H1 (cell line): ENCODE measurements around the gene CYP4B1. TPM values are rescaled to one million over a fixed set of nuclear protein-coding genes. Genes with fewer than 3 reads are reported as not detected.

Experiments used
- BRCA1 ChIP-seq: IDR thresholded peaks from 2 replicates; pipeline ENCODE4 v1.6.1; 2012; ENCODE audit warnings: low read depth, low read length, improper control_type of control experiment
- polyA plus RNA-seq, 7 experiments: library from polyadenylated mRNA; depleted of rRNA in 3 of 7; stranded (reverse) in 5 of 7; unstranded in 2 of 7; fragments of >200 nt in 5 of 7; fragments of 200-250 nt in 2 of 7; gene quantifications; 1 replicate in 5 of 7; 2 replicates in 1 of 7; 4 replicates in 1 of 7; pipeline versions ENCODE4 v1.2.1 to v1.2.3, GENCODE V29; 2011 to 2013; ENCODE audit warnings: missing spikeins in 2 of 7, mixed read lengths in 2 of 7
- total RNA-seq: library from RNA; stranded (reverse); fragmentation: NEBNext Ultra II Directional; extraction: Animal tissue kit (Norgen Biotek cat#: 25700); gene quantifications from 2 replicates; pipeline ENCODE4 v1.2.1, GENCODE V29; 2021

The CYP4B1 gene
- total and polyA plus RNA-seq, 2 of the 8 experiments (the other 6 are each of a cell fraction or from before 2014, with no cell fraction given): 0.23 TPM; not detected in 1

DNA sequence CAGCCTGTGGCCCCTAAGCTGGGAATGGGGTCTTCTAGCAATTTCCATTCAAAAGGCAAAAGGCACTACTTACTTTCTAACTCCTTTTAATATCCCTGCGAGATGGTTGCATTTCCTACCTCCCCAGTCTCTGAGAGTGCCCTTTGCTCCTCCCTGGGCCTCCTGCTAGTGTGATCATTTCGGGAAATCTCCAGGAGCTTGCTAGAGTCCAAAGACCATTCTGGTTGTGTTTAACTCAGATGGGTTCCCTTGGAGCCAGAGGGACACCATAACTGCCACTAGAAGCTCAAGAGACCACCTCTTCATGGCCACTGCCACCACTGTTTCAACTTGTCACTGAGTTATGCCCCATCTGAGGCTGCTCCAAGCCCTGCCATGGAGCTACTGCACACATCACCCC lies 34.4 kb upstream of the CYP4B1 start (continued):
- no peak for TF ChIP-seq BRCA1
- TF ChIP-seq, all 59 proteins: peak for 0
